Right atrium auricular region (tissue), 2 donors: ENCODE data around the gene TSNAX. TPM values are rescaled to one million over a fixed set of nuclear protein-coding genes. Genes with fewer than 3 reads are reported as not detected.
"Not testable (repeated sequence)": the region's sequence is repeated elsewhere in the genome, so short reads cannot be mapped to it uniquely, and the experiment has no call there.

Source experiments
- DNase-seq: peaks from one replicate; pipeline ENCODE4 v3.0.0-alpha.2; 2019; ENCODE audit warnings: low spot score
- H3K27ac ChIP-seq, 2 donors: fragments of 200-600 bp; sonication (generic); 1 replicate in 1 of 2; 2 replicates in 1 of 2; pipeline ENCODE4 v1.5.1; 2016 to 2019
- H3K27me3 ChIP-seq, 2 donors: fragments of 200-600 bp; sonication (generic); one replicate each; pipeline versions ENCODE4 v1.5.1 to v1.6.0; 2017 to 2019
- H3K36me3 ChIP-seq: fragments of 200-600 bp; sonication (generic); one replicate; pipeline ENCODE4 v1.5.1; 2016
- H3K4me1 ChIP-seq, 2 donors: fragments of 200-600 bp; sonication (generic); one replicate each; pipeline versions ENCODE4 v1.5.1 to v1.6.0; 2017 to 2019
- H3K4me3 ChIP-seq, 2 donors: fragments of 200-600 bp; sonication (generic); 1 replicate in 1 of 2; 2 replicates in 1 of 2; pipeline ENCODE4 v1.5.1; 2017 to 2019; ENCODE audit warnings: mild to moderate bottlenecking in 1 of 2, moderate library complexity in 1 of 2
- H3K9me3 ChIP-seq, 2 donors: fragments of 200-600 bp; sonication (generic); one replicate each; pipeline ENCODE4 v1.5.1; 2019
- CTCF ChIP-seq, 2 donors: fragments of 200-600 bp; sonication (generic); IDR thresholded peaks; one replicate each; pipeline ENCODE4 v1.5.1; 2019; ENCODE audit warnings: antibody characterized with exemption in 2 of 2
- total RNA-seq, 2 donors: library from RNA; depleted of rRNA; stranded (reverse); fragments of >200 nt; gene quantifications; one replicate each; pipeline ENCODE4 v1.1.0, GENCODE V29; 2016

TSNAX gene
- total RNA-seq, 2 donors from 2014 or later: 19.5 to 26.3 TPM

- Histone ChIP-seq H3K4me3 (no peak overlapping the region), H3K27ac (no peak overlapping the region), H3K36me3 (no peaks in the 10 kb centered on the region), H3K9me3 (peaks cover 0 to 15% of the 10 kb centered on the region in 2 donors), H3K4me1 (peaks cover 0 to under 1% of the 10 kb centered on the region in 2 donors), H3K27me3 (no peaks in the 10 kb centered on the region)
- TF ChIP-seq CTCF (IDR thresholded peaks at IDR 0.05): no peak
- no peak for DNase-seq
Measured at GRCh38 chr1:231499148-231499763, 29.2 kb upstream of the TSNAX start.

- peaks cover 0 to 15% of the 10 kb centered on the region in 2 donors for H3K9me3 ChIP-seq
- H3K4me3 ChIP-seq: no peak overlapping the region
- H3K36me3 ChIP-seq: no peaks in the 10 kb centered on the region
- no peaks in the 10 kb centered on the region for H3K27me3 ChIP-seq
- H3K4me1 ChIP-seq: no peaks in the 10 kb centered on the region
- no peak for TF ChIP-seq CTCF (IDR thresholded peaks at IDR 0.05)
- DNase-seq: no peak
- peak overlapping the region in 1 of 2 donors; percentile 64 for H3K27ac ChIP-seq
Measured at GRCh38 chr1:231500666-231501065, 27.8 kb upstream of the TSNAX start.

- H3K27ac ChIP-seq: not testable (repeated sequence)
Measured at GRCh38 chr1:231503168-231503567, 25.3 kb upstream of the TSNAX start.

GRCh38 chr1:231507476-231508355, 20.8 kb upstream of the TSNAX start:
- Histone ChIP-seq H3K27me3 (no peaks in the 10 kb centered on the region), H3K4me3 (no peak overlapping the region), H3K9me3 (no peaks in the 10 kb centered on the region), H3K36me3 (no peaks in the 10 kb centered on the region), H3K4me1 (no peaks in the 10 kb centered on the region), H3K27ac (no peak overlapping the region)
- no peak for DNase-seq
- TF ChIP-seq CTCF (IDR thresholded peaks at IDR 0.05): no peak

More at GRCh38 chr1:231503168-231503567, 25.3 kb upstream of the TSNAX start:
- H3K4me1 ChIP-seq, H3K36me3 ChIP-seq, H3K27me3 ChIP-seq, H3K4me3 ChIP-seq, DNase-seq: not testable (repeated sequence)
- H3K9me3 ChIP-seq: peaks cover 0 to 14% of the 10 kb centered on the region in 2 donors

GRCh38 chr1:231508497-231508896, 20.0 kb upstream of the TSNAX start:
- H3K27ac ChIP-seq: no peak overlapping the region
- no peak for DNase-seq

More at GRCh38 chr1:231508497-231508896, 20.0 kb upstream of the TSNAX start:
- H3K4me3 ChIP-seq: no peak overlapping the region
- H3K27me3 ChIP-seq: no peaks in the 10 kb centered on the region
- TF ChIP-seq CTCF (IDR thresholded peaks at IDR 0.05): no peak
- no peaks in the 10 kb centered on the region for H3K4me1 ChIP-seq
- H3K36me3 ChIP-seq: no peaks in the 10 kb centered on the region
- no peaks in the 10 kb centered on the region for H3K9me3 ChIP-seq
